ENCODE measurements around the gene KRT36.

Gene KRT36

GRCh38 chr17:41489531-41489930 is at the start of gene KRT36:
TSS of gene KRT36 (minus strand) at chr17:41489910. CDS start at chr17:41489864, 46 bp downstream.
- DNase-seq (ENCODE audit: low read depth in 3 of 3) = no peak

- no peak for DNase-seq (ENCODE audit: low read depth in 3 of 3)
These were observed 49.4 kb upstream of the KRT36 start for GRCh38 chr17:41539071-41539492.

- no peak for DNase-seq (ENCODE audit: low read depth in 3 of 3)
These were observed 48.9 kb upstream of the KRT36 start for GRCh38 chr17:41538565-41538991.

- no peak for DNase-seq (ENCODE audit: low read depth in 3 of 3)
These were observed 48.3 kb upstream of the KRT36 start for GRCh38 chr17:41537990-41538389.

- DNase-seq (ENCODE audit: low read depth in 3 of 3) = no peak
These were observed 47.9 kb upstream of the KRT36 start for GRCh38 chr17:41537614-41537954.

GRCh38 chr17:41536741-41537613 is 47.3 kb upstream of the KRT36 start:
- no peak for DNase-seq (ENCODE audit: low read depth in 3 of 3)

- DNase-seq (ENCODE audit: low read depth in 3 of 3) = no peak
These were observed 46.2 kb upstream of the KRT36 start for GRCh38 chr17:41535764-41536481.

GRCh38 chr17:41534899-41535546 is 45.3 kb upstream of the KRT36 start:
- no peak for DNase-seq (ENCODE audit: low read depth in 3 of 3)

GRCh38 chr17:41533613-41534012 is 43.9 kb upstream of the KRT36 start:
- no peak for DNase-seq (ENCODE audit: low read depth in 3 of 3)

GRCh38 chr17:41532947-41533570 is 43.3 kb upstream of the KRT36 start:
- DNase-seq (ENCODE audit: low read depth in 3 of 3) = no peak

GRCh38 chr17:41531993-41532392 is 42.3 kb upstream of the KRT36 start:
- no peak for DNase-seq (ENCODE audit: low read depth in 3 of 3)

- DNase-seq (ENCODE audit: low read depth in 3 of 3) = no peak
These were observed 40.6 kb upstream of the KRT36 start for GRCh38 chr17:41530062-41531048.

- DNase-seq (ENCODE audit: low read depth in 3 of 3) = no peak
These were observed 39.8 kb upstream of the KRT36 start for GRCh38 chr17:41529491-41529915.

GRCh38 chr17:41528959-41529353 is 39.2 kb upstream of the KRT36 start:
- DNase-seq (ENCODE audit: low read depth in 3 of 3) = no peak

GRCh38 chr17:41527063-41528023 is 37.6 kb upstream of the KRT36 start:
- no peak for DNase-seq (ENCODE audit: low read depth in 3 of 3)

GRCh38 chr17:41524261-41524660 is 34.6 kb upstream of the KRT36 start:
- no peak for DNase-seq (ENCODE audit: low read depth in 3 of 3)

GRCh38 chr17:41523787-41524186 is 34.1 kb upstream of the KRT36 start:
- DNase-seq (ENCODE audit: low read depth in 3 of 3) = no peak

- DNase-seq (ENCODE audit: low read depth in 3 of 3) = no peak
These were observed 33.5 kb upstream of the KRT36 start for GRCh38 chr17:41523225-41523593.

- no peak for DNase-seq (ENCODE audit: low read depth in 3 of 3)
These were observed 32.9 kb upstream of the KRT36 start for GRCh38 chr17:41522301-41523224.
